ENCODE data around the gene PRKCQ.

The PRKCQ gene

GRCh38 chr10:6610647-6611046 lies 30.6 kb upstream of the PRKCQ start:
- H3K36me3 ChIP-seq (ENCODE audit: insufficient read depth, low read length): no peaks in the 10 kb centered on the region
- TF ChIP-seq EZH2 (IDR thresholded peaks at IDR 0.05; ENCODE audit: borderline replicate concordance, low read depth, low read length, severe bottlenecking): no peak
- no peak for TF ChIP-seq CTCF (IDR thresholded peaks at IDR 0.05; ENCODE audit: borderline replicate concordance, extremely low read depth, low read length, poor library complexity, severe bottlenecking)
- ATAC-seq (ENCODE audit: insufficient read depth, low read depth) (no peak), DNase-seq (no peak)
- no peak overlapping the region for H3K4me2 ChIP-seq (ENCODE audit: insufficient read depth, low read length)
- H3K27ac ChIP-seq (ENCODE audit: low read length): no peak overlapping the region
- H3K79me2 ChIP-seq (ENCODE audit: insufficient read depth, low read length): no peaks in the 10 kb centered on the region
- H3K4me1 ChIP-seq (ENCODE audit: insufficient read depth, low read length): peaks cover 20% of the 10 kb centered on the region
- H3K9ac ChIP-seq (ENCODE audit: low read depth, low read length): no peak overlapping the region
- no peaks in the 10 kb centered on the region for H3K9me3 ChIP-seq (ENCODE audit: insufficient read depth, low read length, severe bottlenecking)
- H2AFZ ChIP-seq (ENCODE audit: low read depth, low read length): no peak overlapping the region
- no peaks in the 10 kb centered on the region for H3K27me3 ChIP-seq (ENCODE audit: insufficient read depth, low read length, poor library complexity)
- H3K4me3 ChIP-seq (ENCODE audit: low read depth in 1 of 2, low read length in 2 of 2): no peak overlapping the region
- no peaks in the 10 kb centered on the region for H4K20me1 ChIP-seq (ENCODE audit: insufficient read depth, low read length)

- TF ChIP-seq CTCF (IDR thresholded peaks at IDR 0.05; ENCODE audit: borderline replicate concordance, extremely low read depth, low read length, poor library complexity, severe bottlenecking): no peak
- no peak for TF ChIP-seq EZH2 (IDR thresholded peaks at IDR 0.05; ENCODE audit: borderline replicate concordance, low read depth, low read length, severe bottlenecking)
- H2AFZ ChIP-seq (ENCODE audit: low read depth, low read length): no peak overlapping the region
- no peaks in the 10 kb centered on the region for H3K27me3 ChIP-seq (ENCODE audit: insufficient read depth, low read length, poor library complexity)
- peaks cover 20% of the 10 kb centered on the region for H3K4me1 ChIP-seq (ENCODE audit: insufficient read depth, low read length)
- DNase-seq: no peak
- H3K9me3 ChIP-seq (ENCODE audit: insufficient read depth, low read length, severe bottlenecking): no peaks in the 10 kb centered on the region
- H3K36me3 ChIP-seq (ENCODE audit: insufficient read depth, low read length): no peaks in the 10 kb centered on the region
- no peaks in the 10 kb centered on the region for H3K79me2 ChIP-seq (ENCODE audit: insufficient read depth, low read length)
- H3K4me3 ChIP-seq (ENCODE audit: low read depth in 1 of 2, low read length in 2 of 2): no peak overlapping the region
- H4K20me1 ChIP-seq (ENCODE audit: insufficient read depth, low read length): no peaks in the 10 kb centered on the region
- no peak for ATAC-seq (ENCODE audit: insufficient read depth, low read depth)
- no peak overlapping the region for H3K9ac ChIP-seq (ENCODE audit: low read depth, low read length)
- no peak overlapping the region for H3K27ac ChIP-seq (ENCODE audit: low read length)
- no peak overlapping the region for H3K4me2 ChIP-seq (ENCODE audit: insufficient read depth, low read length)
Measured at GRCh38 chr10:6609625-6610024, 29.5 kb upstream of the PRKCQ start.

- Histone ChIP-seq H3K9ac (ENCODE audit: low read depth, low read length) (no peak overlapping the region), H3K4me3 (ENCODE audit: low read depth in 1 of 2, low read length in 2 of 2) (no peak overlapping the region), H3K36me3 (ENCODE audit: insufficient read depth, low read length) (no peaks in the 10 kb centered on the region), H3K27ac (ENCODE audit: low read length) (no peak overlapping the region), H3K79me2 (ENCODE audit: insufficient read depth, low read length) (no peaks in the 10 kb centered on the region), H3K27me3 (ENCODE audit: insufficient read depth, low read length, poor library complexity) (no peaks in the 10 kb centered on the region), H4K20me1 (ENCODE audit: insufficient read depth, low read length) (no peaks in the 10 kb centered on the region), H3K9me3 (ENCODE audit: insufficient read depth, low read length, severe bottlenecking) (no peaks in the 10 kb centered on the region), H3K4me1 (ENCODE audit: insufficient read depth, low read length) (peaks cover 20% of the 10 kb centered on the region), H2AFZ (ENCODE audit: low read depth, low read length) (no peak overlapping the region), H3K4me2 (ENCODE audit: insufficient read depth, low read length) (no peak overlapping the region)
- ATAC-seq (ENCODE audit: insufficient read depth, low read depth) (no peak), DNase-seq (no peak)
- TF ChIP-seq CTCF (IDR thresholded peaks at IDR 0.05; ENCODE audit: borderline replicate concordance, extremely low read depth, low read length, poor library complexity, severe bottlenecking) (no peak), EZH2 (IDR thresholded peaks at IDR 0.05; ENCODE audit: borderline replicate concordance, low read depth, low read length, severe bottlenecking) (no peak)
Measured at GRCh38 chr10:6607778-6608177, 27.7 kb upstream of the PRKCQ start.

- no peaks in the 10 kb centered on the region for H3K36me3 ChIP-seq (ENCODE audit: insufficient read depth, low read length)
- peaks cover 15% of the 10 kb centered on the region for H3K4me1 ChIP-seq (ENCODE audit: insufficient read depth, low read length)
- no peak overlapping the region for H3K9ac ChIP-seq (ENCODE audit: low read depth, low read length)
- ATAC-seq (ENCODE audit: insufficient read depth, low read depth) (peak; percentile 80), DNase-seq (peak; percentile 20)
- no peaks in the 10 kb centered on the region for H3K79me2 ChIP-seq (ENCODE audit: insufficient read depth, low read length)
- H3K4me3 ChIP-seq (ENCODE audit: low read depth in 1 of 2, low read length in 2 of 2): no peak overlapping the region
- H3K9me3 ChIP-seq (ENCODE audit: insufficient read depth, low read length, severe bottlenecking): no peaks in the 10 kb centered on the region
- TF ChIP-seq CTCF (IDR thresholded peaks at IDR 0.05; ENCODE audit: borderline replicate concordance, extremely low read depth, low read length, poor library complexity, severe bottlenecking): no peak
- no peak for TF ChIP-seq EZH2 (IDR thresholded peaks at IDR 0.05; ENCODE audit: borderline replicate concordance, low read depth, low read length, severe bottlenecking)
- H3K4me2 ChIP-seq (ENCODE audit: insufficient read depth, low read length): no peak overlapping the region
- H4K20me1 ChIP-seq (ENCODE audit: insufficient read depth, low read length): no peaks in the 10 kb centered on the region
- no peaks in the 10 kb centered on the region for H3K27me3 ChIP-seq (ENCODE audit: insufficient read depth, low read length, poor library complexity)
- H2AFZ ChIP-seq (ENCODE audit: low read depth, low read length): peak overlapping the region; percentile 46
- H3K27ac ChIP-seq (ENCODE audit: low read length): peak overlapping the region; percentile 18
Measured at GRCh38 chr10:6607182-6607581, 27.1 kb upstream of the PRKCQ start.
